Liver (tissue), 9 donors: ENCODE results near the gene CDKL5. TPM values are rescaled to one million over a fixed set of nuclear protein-coding genes. Genes with fewer than 3 reads are reported as not detected.

ENCODE experiments used
- DNase-seq: peaks from one replicate; pipeline ENCODE4 v3.0.0-alpha.2; 2017; ENCODE audit warnings: low spot score
- H3K27ac ChIP-seq, 2 donors: one replicate each; pipeline ENCODE4 v1.7.0; 2013; ENCODE audit warnings: inconsistent platforms in 2 of 2, low read length in 2 of 2, control low read depth in 1 of 2, low read depth in 1 of 2, mild to moderate bottlenecking in 1 of 2
- H3K27me3 ChIP-seq, 4 donors: one replicate each; pipeline versions ENCODE4 v1.6.1 to v1.7.0; 2013; ENCODE audit warnings: low read length in 3 of 4, inconsistent platforms in 1 of 4, mild to moderate bottlenecking in 1 of 4, moderate library complexity in 1 of 4; ENCODE audit not compliant: control insufficient read depth in 4 of 4, insufficient read depth in 4 of 4
- H3K36me3 ChIP-seq, 4 donors: one replicate each; pipeline versions ENCODE4 v1.6.1 to v1.7.0; 2013; ENCODE audit warnings: low read length in 3 of 4, mild to moderate bottlenecking in 3 of 4, low read depth in 1 of 4, moderate library complexity in 1 of 4; ENCODE audit not compliant: control insufficient read depth in 4 of 4, insufficient read depth in 3 of 4
- H3K4me1 ChIP-seq, 4 donors: one replicate each; pipeline versions ENCODE4 v1.6.1 to v1.7.0; 2013; ENCODE audit warnings: low read length in 3 of 4, mild to moderate bottlenecking in 3 of 4, moderate library complexity in 1 of 4; ENCODE audit not compliant: control insufficient read depth in 4 of 4, insufficient read depth in 4 of 4
- H3K4me3 ChIP-seq, 3 donors: one replicate each; pipeline versions ENCODE4 v1.6.1 to v1.7.0; 2013; ENCODE audit warnings: low read length in 3 of 3, control low read depth in 1 of 3, low read depth in 1 of 3, mild to moderate bottlenecking in 1 of 3
- H3K9ac ChIP-seq, 2 donors: one replicate each; pipeline ENCODE4 v1.7.0; 2013; ENCODE audit warnings: low read length in 2 of 2, mild to moderate bottlenecking in 2 of 2, moderate library complexity in 2 of 2, control low read depth in 1 of 2, low read depth in 1 of 2
- H3K9me3 ChIP-seq, 4 donors: one replicate each; pipeline versions ENCODE4 v1.6.1 to v1.7.0; 2013; ENCODE audit warnings: low read length in 3 of 4; ENCODE audit not compliant: control insufficient read depth in 4 of 4
- FOXA1 ChIP-seq: IDR thresholded peaks from 2 replicates; pipeline ENCODE4 v1.6.1; 2016; ENCODE audit warnings: antibody characterized with exemption
- FOXA2 ChIP-seq: IDR thresholded peaks from 2 replicates; pipeline ENCODE4 v1.6.1; 2016; ENCODE audit warnings: antibody characterized with exemption
- GABPA ChIP-seq, 2 donors: IDR thresholded peaks in 1 of 2; conservative IDR thresholded peaks in 1 of 2; 2 replicates each; pipeline ENCODE4 v1.6.1; 2016; ENCODE audit warnings: antibody characterized with exemption in 2 of 2, mild to moderate bottlenecking in 1 of 2, moderate library complexity in 1 of 2
- HNF4A ChIP-seq, 2 donors: conservative IDR thresholded peaks; 2 replicates each; pipeline ENCODE4 v1.6.1; 2016; ENCODE audit warnings: antibody characterized with exemption in 2 of 2, mild to moderate bottlenecking in 2 of 2
- HNF4G ChIP-seq: IDR thresholded peaks from 2 replicates; pipeline ENCODE4 v1.6.1; 2016; ENCODE audit warnings: antibody characterized with exemption
- JUND ChIP-seq, 2 donors: IDR thresholded peaks; 2 replicates each; pipeline ENCODE4 v1.6.1; 2016; ENCODE audit warnings: antibody characterized with exemption in 2 of 2
- NR2F2 ChIP-seq: IDR thresholded peaks from 2 replicates; pipeline ENCODE4 v1.6.1; 2016; ENCODE audit warnings: antibody characterized with exemption
- RAD21 ChIP-seq, 2 donors: IDR thresholded peaks; 2 replicates each; pipeline ENCODE4 v1.6.1; 2016; ENCODE audit warnings: antibody characterized with exemption in 2 of 2, mild to moderate bottlenecking in 2 of 2
- REST ChIP-seq: IDR thresholded peaks from 2 replicates; pipeline ENCODE4 v1.6.1; 2016; ENCODE audit warnings: antibody characterized with exemption, mild to moderate bottlenecking
- SP1 ChIP-seq: IDR thresholded peaks from 2 replicates; pipeline ENCODE4 v1.6.1; 2018; ENCODE audit warnings: antibody characterized with exemption, mild to moderate bottlenecking
- TAF1 ChIP-seq: conservative IDR thresholded peaks from 2 replicates; pipeline ENCODE4 v1.6.1; 2016; ENCODE audit warnings: antibody characterized with exemption, mild to moderate bottlenecking
- YY1 ChIP-seq: IDR thresholded peaks from 2 replicates; pipeline ENCODE4 v1.6.1; 2016; ENCODE audit warnings: antibody characterized with exemption, mild to moderate bottlenecking
- ZBTB33 ChIP-seq: IDR thresholded peaks from 2 replicates; pipeline ENCODE4 v1.6.1; 2016; ENCODE audit warnings: antibody characterized with exemption
- WGBS: extraction: QIAGEN DNeasy Blood & Tissue Kit; methylation state at CpG from one replicate; pipeline ENCODE4 v1.1.7; 2013; 5-methylcytosine and 5-hydroxymethylcytosine counted together
- polyA plus RNA-seq, 2 donors: library from polyadenylated mRNA; stranded (reverse) in 1 of 2; unstranded in 1 of 2; fragments of 200-250 nt in 1 of 2; fragments of >200 nt in 1 of 2; fragmentation: Nextera tagmentation in 1 of 2; extraction: Ambion mirVana in 1 of 2; gene quantifications; one replicate each; pipeline versions ENCODE4 v1.2.1 to v1.2.3, GENCODE V29; 2013 to 2015
- total RNA-seq, 2 donors: library from RNA; depleted of rRNA; stranded (reverse); fragments of >200 nt; gene quantifications; one replicate each; pipeline ENCODE4 v1.2.3, GENCODE V29; 2014
- TF ChIP-seq, protein P1 (sequence below): IDR thresholded peaks from 2 replicates; pipeline ENCODE4 v1.6.1; 2016; ENCODE audit warnings: antibody characterized with exemption
- TF ChIP-seq, protein P2 (sequence below): IDR thresholded peaks from 2 replicates; pipeline ENCODE4 v1.6.1; 2016; ENCODE audit warnings: antibody characterized with exemption
- TF ChIP-seq, protein P3 (sequence below): fragments of 150-350 bp; IDR thresholded peaks from 2 replicates; pipeline ENCODE4 v1.5.1; 2017; ENCODE audit warnings: improper control_type of control experiment, low read depth, low read length; ENCODE audit not compliant: missing input control
- donor health status: healthy.
- donor health status: healthy.
- donor health status: healthy.
- donor health status: healthy.
- donor health status: healthy.

The CDKL5 gene
- total and polyA plus RNA-seq, 4 donors = 0.59 to 3.3 (median 2.0) TPM

DNA sequence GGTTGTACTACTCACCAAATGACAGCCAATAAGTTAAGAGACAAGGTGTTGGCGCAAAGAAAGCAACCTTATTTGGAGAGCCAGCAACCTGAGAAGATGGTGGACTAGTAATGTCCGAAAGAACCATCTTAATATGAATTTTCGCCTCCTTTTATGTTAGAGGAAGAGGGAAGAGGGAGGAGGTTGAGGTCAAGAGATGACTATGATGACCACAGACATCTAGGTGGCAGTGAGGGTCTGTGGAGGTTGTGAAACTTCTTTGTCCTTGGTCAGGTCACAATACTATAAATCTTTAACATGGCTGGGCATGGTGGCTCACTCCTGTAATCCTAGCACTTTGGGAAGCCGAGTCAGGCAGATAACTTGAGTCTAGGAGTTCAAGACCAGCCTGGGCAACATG lies 15.4 kb downstream of the CDKL5 start:
- Histone ChIP-seq H3K9me3 (no peaks in the 10 kb centered on the region), H3K4me1 (no peaks in the 10 kb centered on the region), H3K9ac (no peak overlapping the region), H3K4me3 (no peak overlapping the region), H3K36me3 (no peaks in the 10 kb centered on the region), H3K27ac (no peak overlapping the region), H3K27me3 (peaks cover 0 to 3% (median 0%) of the 10 kb centered on the region in 4 donors)
- TF ChIP-seq, protein P1, sequence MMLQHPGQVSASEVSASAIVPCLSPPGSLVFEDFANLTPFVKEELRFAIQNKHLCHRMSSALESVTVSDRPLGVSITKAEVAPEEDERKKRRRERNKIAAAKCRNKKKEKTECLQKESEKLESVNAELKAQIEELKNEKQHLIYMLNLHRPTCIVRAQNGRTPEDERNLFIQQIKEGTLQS = no peak
- TF ChIP-seq REST = no peak
- no peak for TF ChIP-seq YY1
- no peak for TF ChIP-seq RAD21 (IDR thresholded peaks at IDR 0.05)
- TF ChIP-seq FOXA2 = no peak
- no peak for TF ChIP-seq HNF4G
- TF ChIP-seq NR2F2 = no peak
- TF ChIP-seq, protein P2, sequence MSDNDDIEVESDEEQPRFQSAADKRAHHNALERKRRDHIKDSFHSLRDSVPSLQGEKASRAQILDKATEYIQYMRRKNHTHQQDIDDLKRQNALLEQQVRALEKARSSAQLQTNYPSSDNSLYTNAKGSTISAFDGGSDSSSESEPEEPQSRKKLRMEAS = no peak
- no peak for TF ChIP-seq TAF1
- TF ChIP-seq, protein P3, sequence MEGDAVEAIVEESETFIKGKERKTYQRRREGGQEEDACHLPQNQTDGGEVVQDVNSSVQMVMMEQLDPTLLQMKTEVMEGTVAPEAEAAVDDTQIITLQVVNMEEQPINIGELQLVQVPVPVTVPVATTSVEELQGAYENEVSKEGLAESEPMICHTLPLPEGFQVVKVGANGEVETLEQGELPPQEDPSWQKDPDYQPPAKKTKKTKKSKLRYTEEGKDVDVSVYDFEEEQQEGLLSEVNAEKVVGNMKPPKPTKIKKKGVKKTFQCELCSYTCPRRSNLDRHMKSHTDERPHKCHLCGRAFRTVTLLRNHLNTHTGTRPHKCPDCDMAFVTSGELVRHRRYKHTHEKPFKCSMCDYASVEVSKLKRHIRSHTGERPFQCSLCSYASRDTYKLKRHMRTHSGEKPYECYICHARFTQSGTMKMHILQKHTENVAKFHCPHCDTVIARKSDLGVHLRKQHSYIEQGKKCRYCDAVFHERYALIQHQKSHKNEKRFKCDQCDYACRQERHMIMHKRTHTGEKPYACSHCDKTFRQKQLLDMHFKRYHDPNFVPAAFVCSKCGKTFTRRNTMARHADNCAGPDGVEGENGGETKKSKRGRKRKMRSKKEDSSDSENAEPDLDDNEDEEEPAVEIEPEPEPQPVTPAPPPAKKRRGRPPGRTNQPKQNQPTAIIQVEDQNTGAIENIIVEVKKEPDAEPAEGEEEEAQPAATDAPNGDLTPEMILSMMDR = no peak
- TF ChIP-seq GABPA (IDR thresholded peaks at IDR 0.05 in 1 of 2, conservative IDR thresholded peaks at IDR 0.05 in 1 of 2) = no peak
- no peak for TF ChIP-seq FOXA1
- no peak for TF ChIP-seq HNF4A (conservative IDR thresholded peaks at IDR 0.05)
- no peak for TF ChIP-seq ZBTB33
- no peak for TF ChIP-seq JUND (IDR thresholded peaks at IDR 0.05)
- no peak for DNase-seq
- WGBS = 94% methylated on average over 4 of the region's 4 CpGs

GRCh38 chrX:18441780-18442367 lies 16.5 kb downstream of the CDKL5 start:
- Histone ChIP-seq H3K9ac (no peak overlapping the region), H3K27me3 (peaks cover 0 to 3% (median 0%) of the 10 kb centered on the region in 4 donors), H3K36me3 (no peaks in the 10 kb centered on the region), H3K4me1 (no peaks in the 10 kb centered on the region), H3K4me3 (no peak overlapping the region), H3K9me3 (no peaks in the 10 kb centered on the region), H3K27ac (no peak overlapping the region)
- TF ChIP-seq YY1 = no peak
- no peak for TF ChIP-seq HNF4G
- no peak for TF ChIP-seq SP1
- no peak for TF ChIP-seq RAD21 (IDR thresholded peaks at IDR 0.05)
- WGBS = 92% methylated on average over 3 of the region's 3 CpGs
- no peak for DNase-seq
